A673 (cell line): ENCODE measurements around the gene CAPZB.

ENCODE experiments used
- EZH2 ChIP-seq: fragments of 200-600 bp; sonication (generic); IDR thresholded peaks from 2 replicates; pipeline ENCODE4 v1.6.1; 2017; ENCODE audit warnings: borderline replicate concordance, low read depth, mild to moderate bottlenecking, mixed read lengths, antibody characterized with exemption, low read length; ENCODE audit not compliant: poor library complexity, severe bottlenecking
- TF ChIP-seq, protein P1 (sequence below): fragments of 300-800, 200-600 bp; sonication (generic); conservative IDR thresholded peaks from 2 replicates; pipeline ENCODE4 v1.5.1; 2017; ENCODE audit warnings: low read depth, mild to moderate bottlenecking, antibody characterized with exemption, low read length, moderate library complexity, mixed read lengths

GRCh38 chr1:19419691-19420090 is 65.6 kb downstream of the CAPZB start:
- TF ChIP-seq, protein P1, sequence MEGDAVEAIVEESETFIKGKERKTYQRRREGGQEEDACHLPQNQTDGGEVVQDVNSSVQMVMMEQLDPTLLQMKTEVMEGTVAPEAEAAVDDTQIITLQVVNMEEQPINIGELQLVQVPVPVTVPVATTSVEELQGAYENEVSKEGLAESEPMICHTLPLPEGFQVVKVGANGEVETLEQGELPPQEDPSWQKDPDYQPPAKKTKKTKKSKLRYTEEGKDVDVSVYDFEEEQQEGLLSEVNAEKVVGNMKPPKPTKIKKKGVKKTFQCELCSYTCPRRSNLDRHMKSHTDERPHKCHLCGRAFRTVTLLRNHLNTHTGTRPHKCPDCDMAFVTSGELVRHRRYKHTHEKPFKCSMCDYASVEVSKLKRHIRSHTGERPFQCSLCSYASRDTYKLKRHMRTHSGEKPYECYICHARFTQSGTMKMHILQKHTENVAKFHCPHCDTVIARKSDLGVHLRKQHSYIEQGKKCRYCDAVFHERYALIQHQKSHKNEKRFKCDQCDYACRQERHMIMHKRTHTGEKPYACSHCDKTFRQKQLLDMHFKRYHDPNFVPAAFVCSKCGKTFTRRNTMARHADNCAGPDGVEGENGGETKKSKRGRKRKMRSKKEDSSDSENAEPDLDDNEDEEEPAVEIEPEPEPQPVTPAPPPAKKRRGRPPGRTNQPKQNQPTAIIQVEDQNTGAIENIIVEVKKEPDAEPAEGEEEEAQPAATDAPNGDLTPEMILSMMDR, result no peak
- no peak for TF ChIP-seq EZH2
